ENCODE data around the gene JCAD.
"Not testable (repeated sequence)": the region's sequence is repeated elsewhere in the genome, so short reads cannot be mapped to it uniquely, and the experiment has no call there.

Gene JCAD

GRCh38 chr10:30059209-30060107 lies at the start of gene JCAD:
Gene JCAD, minus strand, starts transcription at chr10:30059586. Its CDS starts 11,774 bp downstream, at chr10:30047812.
- no peak for DNase-seq

GRCh38 chr10:30106987-30107386 lies 47.6 kb upstream of the JCAD start:
- no peak for DNase-seq

- no peak for DNase-seq
These were observed 44.4 kb upstream of the JCAD start for GRCh38 chr10:30103595-30104320.

GRCh38 chr10:30099706-30100105 lies 40.3 kb upstream of the JCAD start:
- DNase-seq: not testable (repeated sequence)

- DNase-seq: no peak
These were observed 39.7 kb upstream of the JCAD start for GRCh38 chr10:30099101-30099500.

- no peak for DNase-seq
These were observed 39.2 kb upstream of the JCAD start for GRCh38 chr10:30098629-30099028.

GRCh38 chr10:30096564-30096963 lies 37.2 kb upstream of the JCAD start:
- no peak for DNase-seq

GRCh38 chr10:30095631-30096422 lies 36.4 kb upstream of the JCAD start:
- no peak for DNase-seq

- DNase-seq: no peak
These were observed 35.2 kb upstream of the JCAD start for GRCh38 chr10:30094601-30095000.

GRCh38 chr10:30093303-30093950 lies 34.0 kb upstream of the JCAD start:
- no peak for DNase-seq

- DNase-seq: no peak
These were observed 32.9 kb upstream of the JCAD start for GRCh38 chr10:30092151-30092790.

GRCh38 chr10:30091136-30091535 lies 31.8 kb upstream of the JCAD start:
- DNase-seq: no peak

- DNase-seq: no peak
These were observed 28.8 kb upstream of the JCAD start for GRCh38 chr10:30088178-30088577.

- no peak for DNase-seq
These were observed 24.5 kb upstream of the JCAD start for GRCh38 chr10:30083934-30084333.

- DNase-seq: no peak
These were observed 21.8 kb upstream of the JCAD start for GRCh38 chr10:30081182-30081581.

- DNase-seq: no peak
These were observed 20.8 kb upstream of the JCAD start for GRCh38 chr10:30080161-30080560.

- no peak for DNase-seq
These were observed 20.0 kb upstream of the JCAD start for GRCh38 chr10:30079408-30079807.

- DNase-seq: no peak
These were observed 16.1 kb upstream of the JCAD start for GRCh38 chr10:30075481-30075880.

- DNase-seq: no peak
These were observed 15.5 kb upstream of the JCAD start for GRCh38 chr10:30074933-30075332.

- no peak for DNase-seq
These were observed 14.7 kb upstream of the JCAD start for GRCh38 chr10:30074090-30074489.

GRCh38 chr10:30073767-30074060 lies 14.3 kb upstream of the JCAD start:
- no peak for DNase-seq

- DNase-seq: no peak
These were observed 13.8 kb upstream of the JCAD start for GRCh38 chr10:30073045-30073766.
